Astrocyte (in vitro differentiated cells and primary cell): ENCODE measurements around the gene HAL. TPM values are rescaled to one million over a fixed set of nuclear protein-coding genes. Genes with fewer than 3 reads are reported as not detected.

ENCODE experiments used
- DNase-seq: peaks from one replicate; pipeline ENCODE4 v3.0.0-alpha.2; 2010; ENCODE audit warnings: low read depth
- FAIRE-seq: peaks from 2 replicates; lab custom pipeline; 2011; peaks lifted over from hg19 to GRCh38; lab: Jason Lieb, UNC
- H2AFZ ChIP-seq: 2 replicates; pipeline ENCODE4 v1.6.0; 2012; ENCODE audit warnings: low read depth, low read length, inconsistent platforms
- H3K27ac ChIP-seq: 2 replicates; pipeline ENCODE4 v1.5.1; 2011; ENCODE audit warnings: low read depth, low read length, inconsistent platforms
- H3K27me3 ChIP-seq: 2 replicates; pipeline ENCODE4 v1.6.0; 2011; ENCODE audit warnings: low read length, inconsistent platforms; ENCODE audit not compliant: insufficient read depth
- H3K36me3 ChIP-seq: 2 replicates; pipeline ENCODE4 v1.5.1; 2011; ENCODE audit warnings: low read length, inconsistent platforms; ENCODE audit not compliant: insufficient read depth
- H3K4me1 ChIP-seq: 2 replicates; pipeline ENCODE4 v1.5.1; 2011; ENCODE audit warnings: low read length, inconsistent platforms; ENCODE audit not compliant: insufficient read depth
- H3K4me2 ChIP-seq: 2 replicates; pipeline ENCODE4 v1.6.0; 2012; ENCODE audit warnings: low read length, inconsistent platforms
- H3K4me3 ChIP-seq: 2 replicates; pipeline ENCODE4 v1.5.1; 2011; ENCODE audit warnings: low read depth, mild to moderate bottlenecking, low read length, inconsistent platforms; ENCODE audit not compliant: insufficient read depth
- H3K79me2 ChIP-seq: 2 replicates; pipeline ENCODE4 v1.6.0; 2012; ENCODE audit warnings: mild to moderate bottlenecking, low read length, inconsistent platforms; ENCODE audit not compliant: insufficient read depth
- H3K9ac ChIP-seq: 2 replicates; pipeline ENCODE4 v1.6.0; 2012; ENCODE audit warnings: mild to moderate bottlenecking, low read length, inconsistent platforms
- H3K9me3 ChIP-seq: 2 replicates; pipeline ENCODE4 v1.5.1; 2012; ENCODE audit warnings: low read depth, mild to moderate bottlenecking, low read length, inconsistent platforms; ENCODE audit not compliant: insufficient read depth
- H4K20me1 ChIP-seq: 2 replicates; pipeline ENCODE4 v1.6.0; 2012; ENCODE audit warnings: low read length, inconsistent platforms; ENCODE audit not compliant: insufficient read depth
- H3K27ac Mint-ChIP-seq: one replicate; pipeline ENCODE4 v1.8.0; 2021; ENCODE audit warnings: mild to moderate bottlenecking, mixed read lengths; ENCODE audit not compliant: unreplicated experiment
- H3K27me3 Mint-ChIP-seq: one replicate; pipeline ENCODE4 v1.8.0; 2021; ENCODE audit warnings: low read depth, mixed read lengths; ENCODE audit not compliant: unreplicated experiment
- H3K36me3 Mint-ChIP-seq: one replicate; pipeline ENCODE4 v1.8.0; 2021; ENCODE audit warnings: low read depth, mixed read lengths; ENCODE audit not compliant: unreplicated experiment
- H3K4me1 Mint-ChIP-seq: one replicate; pipeline ENCODE4 v1.8.0; 2021; ENCODE audit warnings: low read depth, mixed read lengths; ENCODE audit not compliant: unreplicated experiment
- H3K4me3 Mint-ChIP-seq: one replicate; pipeline ENCODE4 v1.8.0; 2021; ENCODE audit warnings: mild to moderate bottlenecking, moderate library complexity, mixed read lengths; ENCODE audit not compliant: unreplicated experiment
- H3K9me3 Mint-ChIP-seq: one replicate; pipeline ENCODE4 v1.8.0; 2021; ENCODE audit warnings: mild to moderate bottlenecking, mixed read lengths; ENCODE audit not compliant: unreplicated experiment
- EZH2 ChIP-seq: IDR thresholded peaks from 2 replicates; pipeline ENCODE4 v1.6.1; 2012; ENCODE audit warnings: mild to moderate bottlenecking, low read length, inconsistent platforms; ENCODE audit not compliant: insufficient read depth
- total RNA-seq: library from RNA; stranded (reverse); gene quantifications from 2 replicates; pipeline ENCODE4 v1.2.1, GENCODE V29; 2021
- TF ChIP-seq, protein P1 (sequence below): IDR thresholded peaks from 2 replicates; pipeline ENCODE4 v1.5.1; 2011; ENCODE audit warnings: low read depth, mild to moderate bottlenecking, inconsistent platforms, low read length, moderate library complexity; ENCODE audit not compliant: insufficient read depth

Gene HAL
- total RNA-seq, 1 donor from 2014 or later = 0.20 TPM

DNA sequence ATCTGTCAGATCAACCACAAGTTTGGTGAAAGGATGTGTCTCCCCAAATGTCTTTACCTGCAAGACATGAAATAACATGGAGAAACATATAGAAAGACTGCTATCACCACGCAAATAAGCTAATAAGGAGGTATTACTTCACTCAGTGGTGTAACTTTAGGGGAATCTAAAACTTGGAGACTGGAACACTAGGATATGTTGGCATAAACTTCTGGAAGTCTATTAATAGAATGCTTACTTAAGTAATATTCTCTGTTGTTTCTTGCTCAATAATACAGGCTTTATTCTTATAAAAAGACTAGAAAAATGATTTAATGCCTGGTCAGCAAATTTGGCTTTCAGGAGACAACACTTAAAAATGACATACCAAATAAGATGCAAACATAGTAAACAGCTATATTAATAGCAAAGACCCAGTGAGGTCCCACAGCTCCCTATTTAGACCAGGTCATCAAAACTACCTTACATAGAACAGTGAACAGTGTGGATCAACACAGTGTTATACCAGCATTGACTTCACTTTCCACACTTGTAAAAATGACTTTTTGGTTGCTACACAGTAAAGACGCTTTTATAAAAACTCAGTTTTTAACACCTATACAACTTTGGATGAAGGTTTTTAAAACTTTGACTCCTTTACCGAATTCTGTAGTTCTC is 18.9 kb upstream of the HAL start:
- H3K27ac Mint-ChIP-seq = no peak overlapping the region
- Histone ChIP-seq H3K4me3 (no peak overlapping the region), H3K4me1 (no peaks in the 10 kb centered on the region), H4K20me1 (no peaks in the 10 kb centered on the region), H3K36me3 (peaks cover 11% of the 10 kb centered on the region), H3K9me3 (no peaks in the 10 kb centered on the region), H3K27me3 (no peaks in the 10 kb centered on the region), H3K79me2 (no peaks in the 10 kb centered on the region), H3K9ac (no peak overlapping the region), H2AFZ (no peak overlapping the region), H3K27ac (no peak overlapping the region), H3K4me2 (no peak overlapping the region)
- H3K9me3 Mint-ChIP-seq = no peaks in the 10 kb centered on the region
- DNase-seq (no peak), FAIRE-seq (no peak)
- peaks cover 4% of the 10 kb centered on the region for H3K36me3 Mint-ChIP-seq
- H3K4me1 Mint-ChIP-seq = no peaks in the 10 kb centered on the region
- H3K4me3 Mint-ChIP-seq = no peak overlapping the region
- TF ChIP-seq EZH2 = no peak
- TF ChIP-seq, protein P1, sequence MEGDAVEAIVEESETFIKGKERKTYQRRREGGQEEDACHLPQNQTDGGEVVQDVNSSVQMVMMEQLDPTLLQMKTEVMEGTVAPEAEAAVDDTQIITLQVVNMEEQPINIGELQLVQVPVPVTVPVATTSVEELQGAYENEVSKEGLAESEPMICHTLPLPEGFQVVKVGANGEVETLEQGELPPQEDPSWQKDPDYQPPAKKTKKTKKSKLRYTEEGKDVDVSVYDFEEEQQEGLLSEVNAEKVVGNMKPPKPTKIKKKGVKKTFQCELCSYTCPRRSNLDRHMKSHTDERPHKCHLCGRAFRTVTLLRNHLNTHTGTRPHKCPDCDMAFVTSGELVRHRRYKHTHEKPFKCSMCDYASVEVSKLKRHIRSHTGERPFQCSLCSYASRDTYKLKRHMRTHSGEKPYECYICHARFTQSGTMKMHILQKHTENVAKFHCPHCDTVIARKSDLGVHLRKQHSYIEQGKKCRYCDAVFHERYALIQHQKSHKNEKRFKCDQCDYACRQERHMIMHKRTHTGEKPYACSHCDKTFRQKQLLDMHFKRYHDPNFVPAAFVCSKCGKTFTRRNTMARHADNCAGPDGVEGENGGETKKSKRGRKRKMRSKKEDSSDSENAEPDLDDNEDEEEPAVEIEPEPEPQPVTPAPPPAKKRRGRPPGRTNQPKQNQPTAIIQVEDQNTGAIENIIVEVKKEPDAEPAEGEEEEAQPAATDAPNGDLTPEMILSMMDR = no peak
- no peaks in the 10 kb centered on the region for H3K27me3 Mint-ChIP-seq

DNA sequence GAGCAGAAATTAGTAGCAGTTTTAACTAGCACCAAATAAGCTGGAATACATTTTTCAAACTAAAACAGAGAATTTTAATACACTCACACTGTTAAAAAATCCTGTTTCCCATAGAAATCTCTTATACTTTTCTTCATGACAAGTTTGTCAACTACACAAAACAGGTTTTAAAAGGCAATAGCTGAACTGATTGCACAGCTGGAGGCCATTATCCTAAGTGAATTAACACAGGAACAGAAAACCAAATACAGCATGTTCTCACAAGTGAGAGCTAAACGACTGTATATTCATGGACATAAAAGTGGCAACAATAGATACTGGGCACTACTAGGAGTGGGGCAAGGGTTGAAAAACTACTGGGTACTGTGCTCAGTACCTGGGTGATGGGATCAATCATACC is 11.6 kb upstream of the HAL start:
- TF ChIP-seq, protein P1 = no peak
- no peak for TF ChIP-seq EZH2
- H3K36me3 ChIP-seq = peaks cover 12% of the 10 kb centered on the region
- H3K36me3 Mint-ChIP-seq = peaks cover 10% of the 10 kb centered on the region

DNA sequence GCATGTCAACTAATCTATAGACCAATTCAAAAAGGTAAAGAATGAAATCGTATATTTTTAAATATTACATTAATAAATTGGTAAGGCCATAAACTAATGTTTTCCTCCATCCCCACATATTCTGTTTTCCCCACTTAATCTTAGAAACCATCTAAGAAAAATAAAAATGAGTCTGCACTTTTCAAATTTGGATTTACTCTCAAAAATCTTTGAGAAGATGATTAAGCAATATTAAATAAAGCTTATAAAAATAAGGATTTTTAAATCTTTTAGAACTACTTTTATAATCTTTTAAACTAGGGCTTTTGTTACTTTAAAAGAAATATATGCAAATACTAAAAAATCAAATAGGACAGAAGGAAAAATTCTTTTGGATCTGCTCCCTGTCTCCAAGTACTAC is 10.6 kb upstream of the HAL start:
- H3K4me1 ChIP-seq = no peaks in the 10 kb centered on the region
- H3K4me2 ChIP-seq = no peak overlapping the region
- no peak for TF ChIP-seq EZH2
- TF ChIP-seq, protein P1 = no peak
- FAIRE-seq = no peak
- H3K27me3 ChIP-seq = no peaks in the 10 kb centered on the region
- Mint-ChIP-seq H3K4me1 (no peaks in the 10 kb centered on the region), H3K9me3 (no peaks in the 10 kb centered on the region), H3K27ac (no peak overlapping the region), H3K36me3 (peaks cover 10% of the 10 kb centered on the region), H3K4me3 (no peak overlapping the region), H3K27me3 (no peaks in the 10 kb centered on the region)
- no peak overlapping the region for H3K4me3 ChIP-seq
- H3K27ac ChIP-seq = no peak overlapping the region
- H2AFZ ChIP-seq = no peak overlapping the region
- H3K9me3 ChIP-seq = no peaks in the 10 kb centered on the region
- no peak for DNase-seq
- H3K36me3 ChIP-seq = peaks cover 8% of the 10 kb centered on the region
- H3K79me2 ChIP-seq = no peaks in the 10 kb centered on the region
- H3K9ac ChIP-seq = no peak overlapping the region
- no peaks in the 10 kb centered on the region for H4K20me1 ChIP-seq

More for the DNA sequence above, 11.6 kb upstream of the HAL start:
- Histone ChIP-seq H3K4me3 (no peak overlapping the region), H4K20me1 (no peaks in the 10 kb centered on the region), H3K27ac (no peak overlapping the region), H3K9me3 (no peaks in the 10 kb centered on the region), H3K9ac (no peak overlapping the region), H3K79me2 (no peaks in the 10 kb centered on the region), H3K27me3 (no peaks in the 10 kb centered on the region), H2AFZ (no peak overlapping the region), H3K4me1 (no peaks in the 10 kb centered on the region), H3K4me2 (no peak overlapping the region)
- FAIRE-seq (no peak), DNase-seq (no peak)
- no peak overlapping the region for H3K27ac Mint-ChIP-seq
- H3K4me1 Mint-ChIP-seq = no peaks in the 10 kb centered on the region
- H3K27me3 Mint-ChIP-seq = no peaks in the 10 kb centered on the region
- no peaks in the 10 kb centered on the region for H3K9me3 Mint-ChIP-seq
- no peak overlapping the region for H3K4me3 Mint-ChIP-seq
